DND-41 (cell line): Measurements from ENCODE around the gene U2SURP.

Source experiments
- ATAC-seq: fragments of 200-7000 bp; cut with Tn5 transposase; 3 replicates; pipeline ENCODE4 v1.9.1; 2021; ENCODE audit warnings: low read depth; ENCODE audit not compliant: insufficient read depth
- DNase-seq: peaks from one replicate; pipeline ENCODE4 v3.0.0-alpha.2; 2020
- H2AFZ ChIP-seq: 2 replicates; pipeline ENCODE4 v1.6.0; 2012; ENCODE audit warnings: low read depth, low read length
- H3K27ac ChIP-seq: 2 replicates; pipeline ENCODE4 v1.5.1; 2012; ENCODE audit warnings: low read length, inconsistent platforms
- H3K27me3 ChIP-seq: fragments of 200-600 bp; sonication (generic); 2 replicates; pipeline ENCODE4 v1.6.0; 2012; ENCODE audit warnings: low read length, mild to moderate bottlenecking, inconsistent platforms; ENCODE audit not compliant: insufficient read depth, poor library complexity
- H3K36me3 ChIP-seq: 2 replicates; pipeline ENCODE4 v1.5.1; 2012; ENCODE audit warnings: low read length, inconsistent platforms; ENCODE audit not compliant: insufficient read depth
- H3K4me1 ChIP-seq: 2 replicates; pipeline ENCODE4 v1.5.1; 2012; ENCODE audit warnings: mild to moderate bottlenecking, low read length; ENCODE audit not compliant: insufficient read depth
- H3K4me2 ChIP-seq: 2 replicates; pipeline ENCODE4 v1.6.0; 2012; ENCODE audit warnings: mild to moderate bottlenecking, moderate library complexity, low read length, inconsistent platforms; ENCODE audit not compliant: insufficient read depth
- H3K4me3 ChIP-seq, 2 experiments: fragments of 200-600 bp in 1 of 2; shearing (Covaris generic) in 1 of 2; 2 replicates each; pipeline ENCODE4 v1.5.1; 2012 to 2016; ENCODE audit warnings: inconsistent platforms in 2 of 2, low read length in 2 of 2, mild to moderate bottlenecking in 2 of 2, low read depth in 1 of 2, moderate library complexity in 1 of 2
- H3K79me2 ChIP-seq: 2 replicates; pipeline ENCODE4 v1.6.0; 2012; ENCODE audit warnings: low read length, inconsistent platforms; ENCODE audit not compliant: insufficient read depth
- H3K9ac ChIP-seq: 2 replicates; pipeline ENCODE4 v1.6.0; 2012; ENCODE audit warnings: low read depth, mild to moderate bottlenecking, inconsistent platforms, low read length, moderate library complexity
- H3K9me3 ChIP-seq: 2 replicates; pipeline ENCODE4 v1.5.1; 2012; ENCODE audit warnings: low read length, moderate library complexity, mild to moderate bottlenecking, inconsistent platforms; ENCODE audit not compliant: insufficient read depth, severe bottlenecking
- H4K20me1 ChIP-seq: 2 replicates; pipeline ENCODE4 v1.6.0; 2012; ENCODE audit warnings: low read length; ENCODE audit not compliant: insufficient read depth
- EZH2 ChIP-seq: IDR thresholded peaks from 3 replicates; pipeline ENCODE4 v1.6.1; 2012; ENCODE audit warnings: borderline replicate concordance, low read depth, mild to moderate bottlenecking, moderate library complexity, low read length, inconsistent platforms; ENCODE audit not compliant: severe bottlenecking
- TF ChIP-seq, protein P1 (sequence below): IDR thresholded peaks from 2 replicates; pipeline ENCODE4 v1.5.1; 2012; ENCODE audit warnings: borderline replicate concordance, low read length, moderate library complexity, mild to moderate bottlenecking; ENCODE audit not compliant: poor library complexity, severe bottlenecking; ENCODE audit errors: extremely low read depth

Gene U2SURP

DNA sequence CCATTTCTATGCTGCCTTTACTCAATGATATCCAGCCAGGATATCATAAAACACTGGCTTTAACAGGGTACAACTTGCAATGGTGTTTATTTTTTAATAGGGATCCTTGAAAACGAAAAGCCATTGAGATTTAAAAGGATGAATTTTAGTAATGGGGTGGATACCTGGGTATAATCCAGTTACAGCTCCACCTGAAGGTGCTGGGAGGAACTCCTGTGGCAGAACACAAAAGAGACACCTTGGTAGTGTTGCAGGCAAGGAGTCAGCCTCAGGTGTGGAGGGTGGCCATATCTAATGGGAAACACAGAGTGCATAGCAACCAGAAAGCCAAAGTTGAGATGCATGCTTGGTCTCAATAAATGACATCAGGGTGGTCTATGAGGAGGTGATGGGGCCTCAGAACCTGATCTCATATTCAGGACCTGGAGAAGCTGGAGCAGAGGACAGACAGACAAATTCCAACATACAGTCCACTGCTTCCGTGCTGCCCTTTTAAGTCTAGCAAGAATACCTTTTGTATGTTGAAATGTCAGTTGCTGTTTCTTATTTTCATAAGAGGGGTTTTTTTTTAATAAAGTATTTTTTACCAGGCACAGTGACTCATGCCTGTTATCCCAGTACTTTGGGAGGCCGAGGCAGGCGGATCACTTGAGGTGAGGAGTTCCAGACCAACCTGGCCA is 25.9 kb upstream of the U2SURP start:
- no peak overlapping the region for H3K4me2 ChIP-seq
- no peak overlapping the region for H3K27ac ChIP-seq
- no peak overlapping the region for H2AFZ ChIP-seq
- H3K4me1 ChIP-seq: no peaks in the 10 kb centered on the region
- ATAC-seq: no peak
- TF ChIP-seq, protein P1, sequence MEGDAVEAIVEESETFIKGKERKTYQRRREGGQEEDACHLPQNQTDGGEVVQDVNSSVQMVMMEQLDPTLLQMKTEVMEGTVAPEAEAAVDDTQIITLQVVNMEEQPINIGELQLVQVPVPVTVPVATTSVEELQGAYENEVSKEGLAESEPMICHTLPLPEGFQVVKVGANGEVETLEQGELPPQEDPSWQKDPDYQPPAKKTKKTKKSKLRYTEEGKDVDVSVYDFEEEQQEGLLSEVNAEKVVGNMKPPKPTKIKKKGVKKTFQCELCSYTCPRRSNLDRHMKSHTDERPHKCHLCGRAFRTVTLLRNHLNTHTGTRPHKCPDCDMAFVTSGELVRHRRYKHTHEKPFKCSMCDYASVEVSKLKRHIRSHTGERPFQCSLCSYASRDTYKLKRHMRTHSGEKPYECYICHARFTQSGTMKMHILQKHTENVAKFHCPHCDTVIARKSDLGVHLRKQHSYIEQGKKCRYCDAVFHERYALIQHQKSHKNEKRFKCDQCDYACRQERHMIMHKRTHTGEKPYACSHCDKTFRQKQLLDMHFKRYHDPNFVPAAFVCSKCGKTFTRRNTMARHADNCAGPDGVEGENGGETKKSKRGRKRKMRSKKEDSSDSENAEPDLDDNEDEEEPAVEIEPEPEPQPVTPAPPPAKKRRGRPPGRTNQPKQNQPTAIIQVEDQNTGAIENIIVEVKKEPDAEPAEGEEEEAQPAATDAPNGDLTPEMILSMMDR: peak; percentile 14
- TF ChIP-seq EZH2: no peak
- no peaks in the 10 kb centered on the region for H3K79me2 ChIP-seq
- H3K36me3 ChIP-seq: no peaks in the 10 kb centered on the region
- H4K20me1 ChIP-seq: no peaks in the 10 kb centered on the region
- H3K9me3 ChIP-seq: no peaks in the 10 kb centered on the region
- DNase-seq: no peak
- no peak overlapping the region for H3K4me3 ChIP-seq
- H3K9ac ChIP-seq: no peak overlapping the region
- peaks cover 17% of the 10 kb centered on the region for H3K27me3 ChIP-seq

DNA sequence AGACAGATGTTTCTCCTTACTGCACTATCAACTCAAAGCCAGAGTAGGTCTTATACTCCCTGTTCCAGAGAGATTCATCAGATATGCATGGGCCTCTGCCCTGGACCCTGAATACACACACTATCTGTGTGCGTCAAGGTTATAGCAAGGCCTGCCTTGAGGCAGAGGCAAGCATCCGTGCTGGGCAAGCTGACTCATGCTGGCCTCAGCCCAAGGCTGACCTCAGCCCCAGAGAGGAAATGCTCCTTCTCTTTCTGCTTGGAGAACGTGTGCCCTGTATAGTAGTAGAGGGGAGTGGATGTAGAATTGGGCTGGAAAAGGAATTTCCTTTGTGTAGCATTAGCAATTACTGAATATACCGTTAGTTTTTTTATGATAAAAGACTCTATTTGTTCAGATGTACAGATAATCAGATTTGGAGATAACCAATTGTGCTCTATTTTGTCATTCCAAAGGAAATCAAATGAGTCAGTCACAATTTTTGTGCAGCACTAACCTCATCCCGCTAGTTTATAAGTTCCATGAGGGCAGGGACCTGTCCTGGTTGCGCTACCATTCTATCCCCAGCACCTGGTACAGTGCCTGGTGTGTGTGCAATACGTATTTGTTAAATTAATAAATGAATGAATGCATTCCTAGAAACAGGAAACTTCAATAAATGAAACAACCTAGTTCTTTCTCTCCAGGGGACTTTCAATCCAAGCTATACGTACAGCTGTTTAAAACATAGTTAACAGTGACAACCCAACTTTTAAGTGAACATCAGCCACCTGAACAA is 24.6 kb upstream of the U2SURP start:
- no peak overlapping the region for H3K4me3 ChIP-seq
- no peaks in the 10 kb centered on the region for H4K20me1 ChIP-seq
- H3K27me3 ChIP-seq: peaks cover 15% of the 10 kb centered on the region
- H3K9me3 ChIP-seq: no peaks in the 10 kb centered on the region
- no peaks in the 10 kb centered on the region for H3K36me3 ChIP-seq
- H2AFZ ChIP-seq: no peak overlapping the region
- no peak overlapping the region for H3K9ac ChIP-seq
- no peaks in the 10 kb centered on the region for H3K4me1 ChIP-seq
- ATAC-seq (no peak), DNase-seq (no peak)
- H3K27ac ChIP-seq: no peak overlapping the region
- no peaks in the 10 kb centered on the region for H3K79me2 ChIP-seq
- H3K4me2 ChIP-seq: no peak overlapping the region
- no peak for TF ChIP-seq EZH2
- TF ChIP-seq, protein P1: no peak

DNA sequence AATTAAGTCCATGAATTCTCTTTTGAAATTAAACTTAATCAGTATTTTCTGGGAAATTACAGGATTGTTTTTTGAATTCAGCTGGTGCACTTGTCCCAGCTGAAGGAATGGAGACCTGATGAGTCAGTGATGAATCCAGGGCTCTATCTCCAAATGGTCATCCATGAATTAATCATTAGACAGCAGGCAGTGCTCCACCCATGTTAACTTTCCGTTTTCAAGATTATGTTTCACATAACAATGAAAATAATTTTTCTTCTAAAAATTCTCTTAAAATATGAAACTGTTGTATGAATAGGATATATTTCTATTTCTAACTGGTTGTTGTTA is 24.0 kb upstream of the U2SURP start:
- no peak for TF ChIP-seq EZH2
- TF ChIP-seq, protein P1: no peak
- H3K4me1 ChIP-seq: no peaks in the 10 kb centered on the region
- no peaks in the 10 kb centered on the region for H4K20me1 ChIP-seq
- DNase-seq (no peak), ATAC-seq (no peak)
- no peaks in the 10 kb centered on the region for H3K79me2 ChIP-seq
- no peak overlapping the region for H2AFZ ChIP-seq
- peaks cover 15% of the 10 kb centered on the region for H3K27me3 ChIP-seq
- H3K27ac ChIP-seq: no peak overlapping the region
- no peak overlapping the region for H3K4me2 ChIP-seq
- H3K9me3 ChIP-seq: no peaks in the 10 kb centered on the region
- no peak overlapping the region for H3K4me3 ChIP-seq
- no peaks in the 10 kb centered on the region for H3K36me3 ChIP-seq
- H3K9ac ChIP-seq: no peak overlapping the region
